Measurements from ENCODE around the gene ZNF771.
"Not testable (repeated sequence)": the region's sequence is repeated elsewhere in the genome, so short reads cannot be mapped to it uniquely, and the experiment has no call there.

Gene ZNF771

GRCh38 chr16:30445408-30446202 is 38.2 kb downstream of the ZNF771 start, which contains the start of gene SEPHS2:
Gene SEPHS2 (minus strand): TSS chr16:30445874. CDS start chr16:30445727, 147 bp downstream.
- peak; percentile 57 for TF ChIP-seq CTCF (conservative IDR thresholded peaks at IDR 0.05; ENCODE audit: low read depth, low read length)
- peak; percentile 99 for DNase-seq (ENCODE audit: low read depth)

DNA sequence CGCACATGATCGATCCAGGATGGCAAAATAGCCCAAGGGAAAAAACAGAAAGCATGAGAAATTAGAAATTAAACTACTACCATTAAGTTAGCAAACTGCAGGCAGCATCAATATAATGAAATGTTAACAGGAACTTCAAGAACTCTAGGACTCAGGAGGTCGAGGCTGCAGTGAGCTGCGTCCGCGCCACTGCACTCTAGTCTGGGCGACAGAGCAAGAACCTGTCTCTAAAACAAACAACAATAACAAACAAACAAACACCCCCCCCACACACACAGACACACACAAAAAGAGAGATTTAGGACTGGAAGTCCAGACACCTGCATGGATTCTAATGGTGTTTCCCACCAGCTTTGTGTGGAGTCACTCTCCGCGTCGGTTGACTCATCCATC is 38.8 kb downstream of the ZNF771 start:
- peak overlapping the region; percentile 94 for H3K4me3 ChIP-seq (ENCODE audit: low read depth, low read length)
- TF ChIP-seq CTCF (conservative IDR thresholded peaks at IDR 0.05; ENCODE audit: low read depth, low read length) = no peak
- no peak for DNase-seq (ENCODE audit: low read depth)

More at GRCh38 chr16:30445408-30446202, 38.2 kb downstream of the ZNF771 start, which contains the start of gene SEPHS2:
- peak within 1 kb of the TSS; percentile 94 for H3K4me3 ChIP-seq (ENCODE audit: low read depth, low read length)

DNA sequence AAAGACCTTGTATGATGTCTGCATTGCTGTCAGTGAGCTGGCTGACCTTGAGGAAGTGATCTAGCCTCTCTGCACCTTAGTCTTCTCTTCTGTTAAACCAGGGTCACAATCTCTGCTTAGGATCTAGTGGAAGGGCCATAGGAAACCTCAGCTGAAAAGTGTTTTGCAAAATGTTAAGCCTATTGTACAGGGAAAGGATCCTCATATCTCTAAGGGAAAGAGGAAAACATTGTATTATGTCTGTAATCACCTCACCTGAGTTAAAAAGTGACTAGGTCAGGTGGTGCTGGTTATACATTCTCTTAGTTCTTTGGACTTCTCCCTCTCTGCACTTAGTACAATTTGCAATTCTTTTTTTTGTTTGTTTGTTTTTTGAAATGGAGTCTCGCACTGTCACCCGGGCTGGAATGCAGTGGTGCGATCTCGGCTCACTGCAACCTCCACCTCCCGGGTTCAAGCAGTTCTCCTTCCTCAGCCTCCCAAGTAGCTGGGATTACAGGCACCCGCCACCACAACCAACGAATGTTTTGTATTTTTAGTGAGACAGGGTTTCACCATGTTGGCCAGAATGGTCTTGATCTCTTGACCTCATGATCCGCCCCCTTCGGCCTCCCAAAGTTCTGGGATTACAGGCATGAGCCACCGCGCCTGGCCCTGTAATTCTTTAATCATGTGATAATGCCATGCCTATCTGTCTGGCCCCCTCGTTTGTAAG is 40.3 kb downstream of the ZNF771 start:
- no peak for TF ChIP-seq CTCF (conservative IDR thresholded peaks at IDR 0.05; ENCODE audit: low read depth, low read length)
- H3K4me3 ChIP-seq (ENCODE audit: low read depth, low read length) = no peak overlapping the region
- no peak for DNase-seq (ENCODE audit: low read depth)

DNA sequence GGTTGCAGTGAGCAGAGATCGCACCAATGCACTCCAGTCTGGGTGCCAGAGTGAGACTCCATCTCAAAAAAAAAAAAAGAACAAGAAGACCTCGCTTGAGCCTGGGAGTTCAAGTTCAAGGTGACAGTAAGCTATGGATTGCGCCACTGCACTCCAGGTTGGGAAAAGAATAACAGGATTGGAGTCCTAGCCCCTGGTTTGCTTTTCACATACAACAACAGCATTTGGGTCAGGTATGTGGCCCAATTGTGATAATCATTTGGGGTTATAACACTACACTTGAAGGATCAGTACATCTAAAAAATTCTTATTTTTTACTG is 41.7 kb downstream of the ZNF771 start:
- H3K4me3 ChIP-seq (ENCODE audit: low read depth, low read length) = no peak overlapping the region
- no peak for TF ChIP-seq CTCF (conservative IDR thresholded peaks at IDR 0.05; ENCODE audit: low read depth, low read length)
- no peak for DNase-seq (ENCODE audit: low read depth)

GRCh38 chr16:30452709-30453580 is 45.5 kb downstream of the ZNF771 start:
- DNase-seq (ENCODE audit: low read depth); H3K4me3 ChIP-seq (ENCODE audit: low read depth, low read length): not testable (repeated sequence)

- DNase-seq (ENCODE audit: low read depth) = no peak
- no peak for TF ChIP-seq CTCF (conservative IDR thresholded peaks at IDR 0.05; ENCODE audit: low read depth, low read length)
- no peak overlapping the region for H3K4me3 ChIP-seq (ENCODE audit: low read depth, low read length)
These were observed 48.9 kb downstream of the ZNF771 start for GRCh38 chr16:30456302-30456701.

- no peak for DNase-seq (ENCODE audit: low read depth)
- TF ChIP-seq CTCF (conservative IDR thresholded peaks at IDR 0.05; ENCODE audit: low read depth, low read length) = no peak
- H3K4me3 ChIP-seq (ENCODE audit: low read depth, low read length) = no peak overlapping the region
These were observed 49.9 kb downstream of the ZNF771 start for GRCh38 chr16:30457256-30457655.
